Hematopoietic multipotent progenitor cell treated with erythropoietin and hydrocortisone succinate and interleukin-3 and kit ligand, for 17 days (in vitro differentiated cells): ENCODE results near the gene SIRT3.
"Not testable (repeated sequence)": the region's sequence is repeated elsewhere in the genome, so short reads cannot be mapped to it uniquely, and the experiment has no call there.

ENCODE experiments used
- DNase-seq: peaks from one replicate; pipeline ENCODE4 v3.0.0-alpha.2; 2015; ENCODE audit warnings: low spot score

The SIRT3 gene

DNA sequence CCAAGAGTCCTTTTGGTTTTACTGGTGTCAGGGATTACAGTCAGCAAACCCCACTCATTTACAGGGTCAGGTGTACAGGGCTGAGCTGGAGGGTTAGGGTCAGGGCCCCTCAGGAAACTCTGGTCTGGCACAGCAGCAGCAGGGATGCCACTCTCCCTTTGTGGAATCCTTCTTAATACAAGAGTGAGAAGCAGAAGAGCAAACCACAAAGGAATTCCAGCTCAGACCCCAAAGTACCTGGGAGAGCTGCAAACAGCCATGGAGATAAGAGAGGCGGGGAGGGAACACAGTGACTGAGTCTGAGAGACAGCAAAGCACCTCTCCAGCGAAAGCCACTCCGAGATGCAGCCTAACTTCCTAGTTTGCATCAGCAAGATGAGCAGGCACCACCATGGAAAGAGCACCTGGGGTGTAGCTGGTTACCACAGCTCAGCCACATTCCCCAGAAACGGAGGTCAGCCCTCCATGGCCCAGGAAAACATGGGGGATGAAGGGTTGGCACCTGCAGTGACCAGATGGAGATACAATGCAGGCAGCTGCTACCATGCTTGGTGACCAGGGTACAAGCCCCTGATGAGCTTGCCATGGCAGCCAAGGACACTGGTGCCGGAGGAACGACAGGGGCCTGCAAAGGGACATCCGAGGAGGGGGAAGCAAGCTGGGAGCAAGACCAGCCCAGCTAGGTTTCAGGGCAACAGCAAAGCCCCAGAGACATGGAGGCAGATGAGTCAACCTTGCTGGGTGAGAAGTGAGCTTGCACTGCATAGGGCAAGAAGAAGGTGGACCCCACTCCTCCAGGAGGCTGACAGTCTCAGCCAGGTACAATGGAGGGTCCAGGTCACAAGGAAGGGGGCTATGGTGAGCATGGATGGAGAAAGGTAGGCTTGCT is 32.8 kb downstream of the SIRT3 start:
- no peak for DNase-seq

DNA sequence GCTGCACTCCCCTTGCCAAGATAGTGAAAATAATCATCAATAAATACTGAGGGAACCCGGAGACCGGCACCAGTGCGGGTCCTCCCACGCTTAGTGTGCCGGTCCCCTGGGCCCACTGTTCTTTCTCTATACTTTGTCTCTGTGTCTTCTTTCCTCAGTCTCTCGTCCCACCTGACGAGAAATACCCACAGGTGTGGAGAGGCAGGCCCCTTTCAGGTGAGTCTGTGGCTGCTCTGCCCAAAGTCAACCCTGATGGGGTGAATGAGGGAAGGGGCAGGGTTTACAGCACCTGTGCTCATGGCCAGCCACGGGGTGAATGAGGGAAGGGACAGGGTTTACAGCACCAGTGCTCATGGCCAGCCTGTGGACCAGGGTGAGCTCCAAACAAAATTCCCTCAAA is 33.7 kb downstream of the SIRT3 start:
- no peak for DNase-seq

DNA sequence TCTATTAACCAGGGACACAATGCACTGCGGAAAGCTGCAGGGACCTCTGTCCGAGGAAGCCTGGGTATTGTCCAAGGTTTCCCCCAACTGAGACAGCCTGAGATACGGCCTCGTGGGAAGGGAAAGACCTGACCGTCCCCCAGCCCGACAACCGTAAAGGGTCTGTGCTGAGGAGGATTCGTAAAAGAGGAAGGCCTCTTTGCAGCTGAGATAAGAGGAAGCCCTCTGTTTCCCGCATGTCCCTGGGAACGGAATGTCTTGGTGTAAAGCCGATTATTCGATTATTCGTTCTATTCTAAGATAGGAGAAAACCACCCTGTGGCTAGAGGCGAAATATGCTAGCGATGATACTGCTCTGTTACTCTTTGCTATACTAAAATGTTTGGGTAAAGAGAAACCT is 34.2 kb downstream of the SIRT3 start:
- DNase-seq, result no peak

DNA sequence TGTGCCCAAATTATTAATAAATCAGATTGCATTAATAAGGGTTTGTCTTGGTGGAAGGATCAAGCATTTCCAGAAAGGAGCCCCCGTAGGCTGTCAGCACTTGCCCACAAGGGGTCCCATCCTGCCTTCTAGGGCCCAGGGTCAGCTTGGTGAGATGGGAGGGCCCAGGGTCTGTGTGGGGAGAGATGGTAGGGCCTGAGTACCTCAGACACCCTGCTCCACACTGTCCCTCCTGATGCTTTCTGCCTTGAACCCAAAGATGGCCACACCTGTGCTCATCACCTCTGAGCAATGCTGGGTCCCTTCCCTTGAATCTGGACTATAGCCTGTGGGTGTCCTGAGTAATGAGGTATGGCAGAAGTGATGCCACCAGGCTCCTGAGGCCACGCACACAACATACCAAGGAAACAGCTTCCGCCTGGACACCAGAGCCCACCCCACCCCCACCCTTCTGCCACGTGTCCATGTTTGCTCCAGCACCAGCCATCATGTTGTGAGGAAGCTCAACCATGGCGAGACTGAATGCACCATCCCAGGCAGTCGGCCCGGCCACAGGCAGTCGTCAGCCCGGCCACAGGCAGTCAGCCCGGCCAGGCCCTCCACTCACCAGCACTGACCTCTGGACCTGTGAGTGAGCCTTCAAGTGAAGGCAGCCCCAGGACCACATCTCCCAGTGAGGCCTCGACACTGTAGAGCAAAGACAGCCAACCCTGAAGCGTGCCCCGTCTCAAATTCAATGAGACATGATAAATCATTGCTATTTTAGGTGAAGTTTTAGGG is 35.7 kb downstream of the SIRT3 start:
- no peak for DNase-seq

DNA sequence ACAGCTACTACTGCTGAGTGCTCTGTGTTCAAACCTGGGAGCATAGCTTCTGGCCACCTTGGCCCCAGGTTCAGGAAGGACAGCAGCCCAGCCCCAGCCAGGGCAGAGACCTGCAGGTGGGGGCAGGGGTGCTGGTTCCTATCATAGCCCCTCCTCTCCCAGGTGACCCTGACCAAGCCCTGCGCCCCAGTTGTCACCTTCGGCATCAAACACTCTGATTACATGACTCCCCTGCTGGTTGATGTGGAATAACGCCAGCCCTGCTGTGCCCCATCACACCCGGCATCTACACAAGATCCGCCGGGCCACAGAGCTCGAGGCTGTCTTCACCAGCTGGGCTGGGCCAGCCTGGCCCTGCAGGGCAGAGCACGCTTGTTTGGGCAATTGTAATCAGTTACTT is 36.4 kb downstream of the SIRT3 start:
- no peak for DNase-seq

DNA sequence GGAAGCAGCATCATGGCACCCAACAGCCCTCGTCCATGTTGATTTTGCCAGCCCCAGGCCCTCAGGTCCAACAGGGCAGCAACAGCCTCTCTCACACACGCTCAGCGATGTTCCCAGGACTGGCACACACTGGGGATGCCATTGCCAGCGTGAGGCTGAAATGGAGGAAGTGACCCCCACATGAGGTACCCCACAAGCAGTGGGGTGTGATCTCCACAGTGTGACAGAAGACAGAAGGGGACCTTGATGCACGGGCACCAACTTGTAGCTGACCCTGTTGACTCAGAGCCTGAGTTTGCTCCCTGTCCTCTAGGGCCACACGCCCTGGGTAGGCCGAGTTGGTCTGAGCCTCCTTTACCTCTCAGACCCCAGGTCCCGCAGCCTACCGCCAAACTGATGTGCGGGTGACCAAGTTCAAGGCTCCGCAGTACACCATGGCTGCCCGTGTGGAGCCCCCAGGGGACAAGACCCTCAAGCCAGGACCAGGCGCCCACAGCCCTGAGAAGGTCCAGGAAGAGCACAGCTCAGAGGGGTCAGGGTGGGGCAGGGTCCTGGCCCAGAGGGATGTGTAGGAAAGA is 37.0 kb downstream of the SIRT3 start:
- DNase-seq, result no peak

DNA sequence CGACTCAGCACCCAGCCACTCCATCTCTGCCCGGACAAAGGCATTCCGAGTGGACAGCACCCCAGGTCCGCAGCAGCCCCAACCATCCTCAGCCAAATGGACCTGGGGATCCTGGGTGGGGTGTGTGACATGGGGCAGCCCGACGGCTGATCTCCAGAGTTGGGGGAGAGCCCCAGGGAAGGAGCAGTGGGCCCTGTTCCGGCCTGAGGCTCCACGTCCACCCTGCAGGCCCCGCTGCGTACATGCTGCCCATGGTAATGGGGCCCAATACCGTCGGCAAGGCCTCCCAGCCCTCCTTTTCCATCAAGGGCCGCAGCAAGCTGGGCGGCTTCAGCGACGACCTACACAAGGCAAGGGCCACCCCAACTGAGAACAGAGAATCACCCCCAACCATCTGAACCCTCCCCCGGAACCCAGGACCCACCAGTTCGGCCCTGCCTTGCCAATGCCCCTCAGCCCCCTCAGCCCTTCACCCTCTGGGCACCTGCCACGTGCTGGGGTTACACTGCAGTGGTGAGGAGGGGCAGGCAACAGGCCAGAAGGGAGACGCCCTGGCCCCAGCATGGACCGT is 37.8 kb downstream of the SIRT3 start:
- no peak for DNase-seq

DNA sequence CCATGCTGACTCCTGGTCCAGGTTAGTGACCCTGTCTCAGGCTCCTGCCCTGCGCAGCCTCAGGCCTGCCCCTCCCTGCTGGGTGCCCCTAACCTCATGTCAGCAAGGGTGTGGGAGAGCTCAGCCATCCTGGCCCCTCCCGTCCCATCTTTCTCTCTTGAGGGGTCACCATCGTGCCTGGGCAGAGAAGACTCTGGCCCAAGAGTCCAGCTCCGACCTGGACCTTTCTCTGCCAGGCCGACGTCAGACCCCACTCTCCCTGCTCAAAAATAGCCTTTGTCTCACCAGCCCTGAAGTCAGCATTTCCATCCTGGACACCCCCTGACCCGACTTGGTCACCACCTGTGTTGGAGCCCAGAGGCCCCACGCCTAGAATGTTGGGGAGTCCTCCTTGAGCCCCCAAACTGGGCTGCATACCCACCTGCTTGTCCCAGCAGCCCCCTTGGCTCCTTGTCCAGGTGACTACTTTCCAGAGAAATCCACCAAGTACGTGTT is 38.4 kb downstream of the SIRT3 start:
- no peak for DNase-seq

DNA sequence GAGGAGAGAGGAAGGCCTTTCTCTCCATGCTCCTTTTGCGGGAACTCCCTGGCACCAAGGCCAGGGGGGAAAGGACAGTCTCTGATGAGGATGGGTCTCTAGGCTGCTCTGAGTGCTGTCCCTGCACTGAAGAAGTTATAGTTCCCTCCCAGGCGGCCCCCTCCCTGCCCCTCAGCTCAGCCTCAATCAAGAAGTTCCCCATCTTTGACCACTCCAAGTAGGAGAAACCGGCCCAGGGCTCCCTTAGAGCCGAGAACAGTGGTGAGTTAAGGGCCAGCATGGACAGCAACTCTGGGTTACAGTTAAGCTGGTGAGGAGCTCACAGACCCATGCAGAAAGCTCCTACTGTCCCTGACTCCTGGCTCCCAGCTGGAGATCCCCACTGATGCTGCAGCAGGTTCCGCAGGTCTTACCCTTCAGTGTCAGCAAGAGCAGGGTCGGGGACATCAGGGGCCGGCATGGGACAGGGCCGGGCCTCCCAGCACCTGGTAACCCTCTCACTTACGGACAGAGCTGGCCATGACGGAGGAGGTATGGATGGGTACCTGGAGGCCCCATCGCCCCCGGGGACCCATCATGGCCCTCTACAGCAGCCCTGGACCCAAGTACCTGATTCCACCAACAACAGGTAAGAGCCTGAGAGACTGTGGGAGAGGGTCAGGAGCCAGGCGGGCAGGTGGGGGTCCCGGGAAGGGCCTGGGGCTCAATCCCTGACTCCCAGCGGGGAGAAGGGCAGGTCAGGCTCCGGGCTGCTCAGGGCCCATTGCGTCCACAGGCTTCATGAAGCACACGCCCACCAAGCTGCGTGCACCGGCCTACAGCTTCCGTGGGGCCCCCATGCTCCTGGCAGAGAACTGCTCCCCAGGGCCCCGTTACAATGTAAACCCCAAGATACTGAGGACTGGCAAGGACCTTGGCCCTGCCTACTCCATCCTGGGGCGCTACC is 39.1 kb downstream of the SIRT3 start:
- no peak for DNase-seq

DNA sequence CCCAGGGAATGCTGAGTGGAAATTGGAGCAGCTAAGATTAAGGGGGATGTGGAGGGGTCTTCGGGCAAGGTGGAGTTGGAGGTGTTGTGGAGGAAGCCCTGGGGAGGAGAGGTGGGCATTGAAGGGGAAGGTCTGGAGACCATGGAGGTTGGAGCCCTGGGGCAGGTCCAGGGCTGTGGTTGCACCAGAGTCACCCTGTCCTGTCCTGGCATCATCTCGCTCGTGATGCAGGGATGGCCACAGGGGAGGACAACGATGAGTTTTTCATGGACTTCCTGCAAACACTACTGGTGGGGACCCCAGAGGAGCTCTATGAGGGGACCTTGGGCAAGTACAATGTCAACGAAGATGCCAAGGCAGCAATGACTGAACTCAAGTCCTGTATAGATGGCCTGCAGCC is 42.7 kb downstream of the SIRT3 start:
- not testable (repeated sequence) for DNase-seq

DNA sequence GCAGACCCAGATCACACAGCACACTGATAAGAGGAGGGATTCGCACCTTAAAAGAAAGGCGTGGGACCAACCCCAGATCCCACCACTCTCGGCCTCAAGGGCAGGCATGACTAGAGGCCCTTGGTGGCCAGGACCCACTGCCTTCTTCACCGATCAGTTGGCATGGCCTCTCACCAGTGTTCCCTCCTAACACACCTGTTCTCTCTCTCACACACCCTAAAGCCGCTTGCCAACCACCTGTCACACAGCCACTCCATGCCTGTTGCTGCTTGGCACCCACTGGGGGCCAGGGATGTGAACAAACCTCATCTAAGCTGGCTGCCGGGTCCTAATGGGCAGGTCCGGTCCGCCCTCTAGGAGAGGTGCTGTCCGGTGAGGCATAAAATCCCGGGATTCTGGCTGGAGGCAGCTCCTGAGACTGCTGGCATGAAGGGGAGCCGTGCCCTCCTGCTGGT is 43.4 kb downstream of the SIRT3 start, which contains the start of gene SCGB1C1:
SCGB1C1 (plus strand) TSS at position 405 of the 455 bp plus-strand sequence; CDS start at position 427, 22 bp downstream.
- DNase-seq, result not testable (repeated sequence)

DNA sequence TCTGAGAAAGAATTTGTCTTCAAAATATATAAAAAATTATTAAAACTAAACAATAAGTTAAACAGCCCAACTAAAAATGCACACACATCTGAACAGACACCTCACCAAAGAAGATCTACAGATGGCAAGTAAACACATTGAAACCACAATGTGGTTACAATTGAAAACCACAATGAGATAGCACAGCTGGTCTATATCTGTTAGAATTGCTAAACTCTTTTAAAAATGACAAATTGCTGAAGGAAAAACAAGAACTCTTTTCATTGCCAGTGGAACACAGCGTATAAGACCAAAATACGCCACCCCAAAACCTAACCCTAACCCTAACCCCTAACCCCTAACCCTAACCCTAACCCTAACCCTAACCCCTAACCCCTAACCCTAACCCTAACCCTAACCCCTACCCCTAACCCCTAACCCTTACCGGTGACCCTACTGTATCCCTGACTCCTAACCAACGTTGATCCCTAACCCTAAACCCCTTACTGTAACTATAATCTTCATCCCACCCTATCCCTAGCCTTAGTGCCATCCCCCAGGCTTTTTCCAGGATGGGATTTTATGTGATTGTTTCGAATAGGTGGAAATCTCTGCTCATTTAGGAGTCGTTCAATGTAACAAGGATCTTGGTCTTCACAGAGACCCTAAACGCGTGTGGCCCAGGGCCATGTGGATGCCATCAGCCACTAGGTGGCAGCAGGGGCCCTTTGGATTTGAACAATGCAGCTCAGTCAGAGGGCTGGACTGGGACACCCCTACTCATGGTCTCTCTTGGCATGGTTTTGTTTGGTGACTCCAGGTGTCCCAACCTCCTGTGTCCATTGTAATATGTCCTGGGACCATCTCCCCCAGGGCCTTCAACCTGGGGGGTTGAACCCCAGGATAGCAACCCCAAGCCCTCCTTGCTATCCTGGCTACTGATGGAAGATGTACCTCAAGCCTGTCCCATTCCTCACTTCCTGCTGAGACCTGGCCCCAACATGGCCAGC is 44.4 kb downstream of the SIRT3 start:
- DNase-seq, result not testable (repeated sequence)

DNA sequence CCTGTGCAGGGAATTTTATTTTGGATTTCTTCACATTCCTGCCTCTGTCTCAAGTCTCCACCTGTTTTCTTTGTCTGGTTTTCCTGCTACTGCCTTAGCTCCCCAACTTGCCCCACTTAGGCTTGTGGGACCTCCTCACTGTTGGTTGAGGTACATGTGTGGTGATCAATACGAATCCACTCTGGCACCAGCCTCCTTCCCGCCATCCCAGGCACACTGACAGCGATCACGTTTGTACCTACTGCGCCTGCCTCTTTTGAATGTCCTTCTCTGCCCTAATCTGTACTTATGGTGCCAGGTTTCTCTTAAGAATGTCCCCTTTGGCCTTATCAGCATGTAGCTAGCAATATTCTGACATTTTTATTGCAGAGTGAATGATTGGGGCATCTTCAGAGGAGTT is 45.6 kb downstream of the SIRT3 start:
- not testable (repeated sequence) for DNase-seq

DNA sequence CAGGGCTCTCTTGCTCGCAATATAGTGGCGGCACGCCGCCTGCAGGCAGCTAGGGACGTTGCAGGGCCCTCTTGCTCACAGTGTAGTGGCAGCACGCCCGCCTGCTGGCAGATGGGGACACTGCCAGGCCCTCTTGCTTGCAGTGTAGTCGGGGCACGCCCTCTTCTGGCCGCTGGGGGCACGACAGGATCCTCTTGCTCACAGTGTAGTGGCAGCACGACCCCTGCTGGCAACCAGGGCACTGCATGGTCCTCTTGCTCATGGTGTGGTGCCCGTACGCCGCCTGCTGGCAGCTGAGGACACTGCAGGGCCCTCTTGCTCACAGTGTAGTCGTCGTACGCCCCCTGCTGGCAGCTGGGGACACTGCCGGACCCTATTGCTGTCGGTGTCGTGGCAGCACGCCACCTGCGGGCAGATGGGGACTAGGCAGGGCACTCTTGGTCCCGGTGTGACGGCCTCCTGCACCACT is 46.3 kb downstream of the SIRT3 start:
- DNase-seq, result not testable (repeated sequence)

DNA sequence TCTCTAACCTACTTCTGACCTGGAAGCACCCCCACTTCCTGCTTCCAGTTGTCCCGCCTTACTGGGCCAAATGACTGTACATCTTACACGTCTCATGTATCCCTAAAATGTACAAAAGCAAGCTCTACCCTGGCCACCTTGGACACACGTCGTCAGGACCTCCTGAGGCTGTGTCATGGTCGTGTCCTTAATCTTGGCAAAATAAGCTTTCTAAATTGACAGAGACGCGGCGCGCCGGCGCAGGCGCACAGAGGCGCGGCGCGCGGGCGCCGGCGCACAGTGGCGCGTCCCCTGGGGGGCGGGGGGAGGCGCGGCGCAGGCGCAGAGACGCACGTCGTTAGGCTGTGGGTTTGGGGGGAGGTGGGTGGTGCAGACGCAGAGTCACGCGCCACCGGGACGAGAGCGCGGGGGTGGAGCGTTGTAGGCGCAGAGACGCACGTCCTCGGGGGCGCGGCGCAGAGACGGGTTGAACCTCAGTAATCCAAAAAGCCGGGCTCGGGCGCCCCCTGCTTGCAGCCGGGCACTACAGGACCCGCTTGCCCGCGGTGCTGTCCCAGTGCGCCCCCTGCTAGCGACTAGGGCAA is 46.9 kb downstream of the SIRT3 start:
- DNase-seq, result not testable (repeated sequence)

DNA sequence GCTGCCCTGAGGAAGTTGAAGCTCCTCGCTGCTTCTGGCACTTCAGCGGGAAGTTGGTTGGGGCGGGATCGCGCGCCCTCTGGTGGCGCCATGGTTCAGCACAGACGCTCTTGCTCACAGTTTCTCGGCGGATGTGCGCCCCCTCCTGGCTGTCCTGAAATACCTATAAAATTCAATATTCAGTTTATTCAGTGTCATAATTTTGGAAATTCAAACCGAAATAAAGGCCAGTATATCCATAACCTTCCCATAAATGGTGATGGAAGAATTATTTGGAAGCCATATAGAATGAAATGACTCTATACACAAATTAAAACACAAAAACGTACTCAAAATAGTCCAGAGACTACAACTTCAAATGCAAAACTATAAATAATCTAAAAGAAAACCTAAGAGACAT is 55.9 kb downstream of the SIRT3 start:
- DNase-seq, result not testable (repeated sequence)
